Loucy (cell line): ENCODE results near the gene CALR.

Experiments
- CTCF ChIP-seq: fragments of 200-600 bp; sonication (generic); conservative IDR thresholded peaks from 2 replicates; pipeline ENCODE4 v1.5.1; 2014; ENCODE audit warnings: mild to moderate bottlenecking, antibody characterized with exemption, low read length
- EZH2phosphoT487 ChIP-seq: fragments of 200-600 bp; IDR thresholded peaks from 2 replicates; pipeline ENCODE4 v1.6.1; 2018; ENCODE audit warnings: antibody characterized with exemption, mild to moderate bottlenecking, moderate library complexity, borderline replicate concordance

DNA sequence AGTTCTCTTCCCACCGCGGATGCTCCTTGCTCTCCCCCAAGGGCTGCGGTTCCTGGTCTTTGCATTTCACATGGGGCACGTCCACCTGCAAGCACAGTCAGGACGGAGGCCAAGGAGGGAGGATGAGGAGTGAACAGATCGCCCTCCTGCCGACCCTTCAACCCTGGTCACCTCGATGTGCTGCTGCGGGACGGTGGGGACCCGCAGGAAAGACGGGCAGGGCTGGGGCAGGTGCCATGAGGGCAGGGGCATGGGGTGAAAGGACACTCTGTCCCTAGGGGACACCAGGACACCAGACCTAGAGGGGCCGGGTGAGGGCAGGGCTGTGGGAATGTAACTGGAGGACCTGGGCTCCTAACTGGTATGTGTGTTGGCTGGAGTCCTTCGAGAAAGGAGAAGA, 20.2 kb upstream of the CALR start:
- TF ChIP-seq CTCF: no peak
- no peak for TF ChIP-seq EZH2phosphoT487
